ACC112 (cell line): ENCODE data around the gene DCLK1.
A peak's percentile ranks its signal among the peaks of the same experiment; 100 is the strongest.

Experiments
- H2AFZ ChIP-seq: fragments of 200-600 bp; sonication (generic); one replicate; pipeline ENCODE4 v1.6.0; 2017; ENCODE audit warnings: antibody characterized with exemption, low read length; ENCODE audit not compliant: unreplicated experiment
- H3K27ac ChIP-seq: fragments of 200-600 bp; sonication (generic); 2 replicates; pipeline ENCODE4 v1.5.1; 2014; ENCODE audit warnings: low read depth, mild to moderate bottlenecking, antibody characterized with exemption, low read length, moderate library complexity
- H3K27me3 ChIP-seq: fragments of 200-600 bp; sonication (generic); 2 replicates; pipeline ENCODE4 v1.6.1; 2014; ENCODE audit warnings: mild to moderate bottlenecking, antibody characterized with exemption, low read length, moderate library complexity, mixed read lengths; ENCODE audit not compliant: insufficient read depth
- H3K36me3 ChIP-seq: fragments of 200-600 bp; sonication (generic); 2 replicates; pipeline ENCODE4 v1.6.1; 2016; ENCODE audit warnings: mild to moderate bottlenecking, antibody characterized with exemption, low read length, moderate library complexity, mixed read lengths; ENCODE audit not compliant: insufficient read depth
- H3K4me1 ChIP-seq: fragments of 200-600 bp; sonication (generic); one replicate; pipeline ENCODE4 v1.6.1; 2016; ENCODE audit warnings: low read length, mixed read lengths; ENCODE audit not compliant: insufficient read depth, unreplicated experiment, control insufficient read depth
- H3K4me3 ChIP-seq: fragments of 200-600 bp; sonication (generic); 2 replicates; pipeline ENCODE4 v1.5.1; 2014; ENCODE audit warnings: mild to moderate bottlenecking, low read depth, low read length
- H3K79me2 ChIP-seq: fragments of 200-600 bp; sonication (generic); one replicate; pipeline ENCODE4 v1.6.0; 2016; ENCODE audit warnings: low read length; ENCODE audit not compliant: control insufficient read depth, unreplicated experiment, insufficient read depth

Gene DCLK1

GRCh38 chr13:35732565-35732964 lies 398.6 kb downstream of the DCLK1 start:
- Histone ChIP-seq H3K27me3 (no peaks in the 10 kb centered on the region), H3K36me3 (no peaks in the 10 kb centered on the region), H3K79me2 (no peaks in the 10 kb centered on the region), H3K27ac (no peak overlapping the region), H3K4me1 (no peaks in the 10 kb centered on the region), H2AFZ (no peak overlapping the region), H3K4me3 (no peak overlapping the region)

GRCh38 chr13:35731471-35731870 lies 399.7 kb downstream of the DCLK1 start:
- no peaks in the 10 kb centered on the region for H3K27me3 ChIP-seq
- H3K4me3 ChIP-seq, result no peak overlapping the region
- no peak overlapping the region for H2AFZ ChIP-seq
- H3K27ac ChIP-seq, result no peak overlapping the region
- H3K79me2 ChIP-seq, result no peaks in the 10 kb centered on the region
- no peaks in the 10 kb centered on the region for H3K36me3 ChIP-seq
- no peaks in the 10 kb centered on the region for H3K4me1 ChIP-seq

- no peaks in the 10 kb centered on the region for H3K27me3 ChIP-seq
- no peak overlapping the region for H3K27ac ChIP-seq
- no peak overlapping the region for H2AFZ ChIP-seq
- no peak overlapping the region for H3K4me3 ChIP-seq
- no peaks in the 10 kb centered on the region for H3K36me3 ChIP-seq
- no peaks in the 10 kb centered on the region for H3K79me2 ChIP-seq
- H3K4me1 ChIP-seq, result peaks cover under 1% of the 10 kb centered on the region
Observed at GRCh38 chr13:35729926-35730627, 401.1 kb downstream of the DCLK1 start.

- no peak overlapping the region for H3K4me3 ChIP-seq
- H3K79me2 ChIP-seq, result no peaks in the 10 kb centered on the region
- H2AFZ ChIP-seq, result no peak overlapping the region
- H3K27ac ChIP-seq, result no peak overlapping the region
- no peaks in the 10 kb centered on the region for H3K27me3 ChIP-seq
- peaks cover 23% of the 10 kb centered on the region for H3K4me1 ChIP-seq
- H3K36me3 ChIP-seq, result no peaks in the 10 kb centered on the region
Observed at GRCh38 chr13:35727881-35728280, 403.3 kb downstream of the DCLK1 start.

GRCh38 chr13:35724446-35724845 lies 406.7 kb downstream of the DCLK1 start:
- Histone ChIP-seq H3K4me3 (peak overlapping the region; percentile 63), H3K79me2 (no peaks in the 10 kb centered on the region)

GRCh38 chr13:35723821-35724220 lies 407.4 kb downstream of the DCLK1 start:
- H3K4me3 ChIP-seq, result peak overlapping the region; percentile 63
- no peaks in the 10 kb centered on the region for H3K27me3 ChIP-seq
- H3K27ac ChIP-seq, result peak overlapping the region; percentile 70
- no peaks in the 10 kb centered on the region for H3K79me2 ChIP-seq
- H2AFZ ChIP-seq, result peak overlapping the region; percentile 76
- no peaks in the 10 kb centered on the region for H3K36me3 ChIP-seq
- H3K4me1 ChIP-seq, result peaks cover 28% of the 10 kb centered on the region

More at GRCh38 chr13:35724446-35724845, 406.7 kb downstream of the DCLK1 start:
- Histone ChIP-seq H2AFZ (peak overlapping the region; percentile 76), H3K4me1 (peaks cover 28% of the 10 kb centered on the region), H3K36me3 (no peaks in the 10 kb centered on the region), H3K27ac (peak overlapping the region; percentile 70), H3K27me3 (no peaks in the 10 kb centered on the region)

GRCh38 chr13:35723053-35723461 lies 408.1 kb downstream of the DCLK1 start:
- Histone ChIP-seq H3K79me2 (no peaks in the 10 kb centered on the region), H3K36me3 (no peaks in the 10 kb centered on the region), H3K27ac (peak overlapping the region; percentile 70), H3K4me3 (peak overlapping the region; percentile 63; the same call in 1 of the 2 replicates), H2AFZ (peak overlapping the region; percentile 28), H3K27me3 (no peaks in the 10 kb centered on the region), H3K4me1 (peaks cover 28% of the 10 kb centered on the region)

- Histone ChIP-seq H2AFZ (peak overlapping the region; percentile 28), H3K4me1 (peaks cover 28% of the 10 kb centered on the region), H3K4me3 (no peak overlapping the region), H3K27ac (peak overlapping the region; percentile 70; the same call in 1 of the 2 replicates), H3K79me2 (no peaks in the 10 kb centered on the region), H3K36me3 (no peaks in the 10 kb centered on the region), H3K27me3 (no peaks in the 10 kb centered on the region)
Observed at GRCh38 chr13:35722458-35723052, 408.6 kb downstream of the DCLK1 start.

GRCh38 chr13:35720690-35721554 lies 410.3 kb downstream of the DCLK1 start:
- Histone ChIP-seq H3K4me1 (peaks cover 28% of the 10 kb centered on the region), H3K27me3 (no peaks in the 10 kb centered on the region), H3K79me2 (no peaks in the 10 kb centered on the region), H2AFZ (no peak overlapping the region), H3K36me3 (no peaks in the 10 kb centered on the region), H3K27ac (no peak overlapping the region), H3K4me3 (peak overlapping the region; percentile 44; the same call in 1 of the 2 replicates)

GRCh38 chr13:35720290-35720689 lies 410.9 kb downstream of the DCLK1 start:
- Histone ChIP-seq H3K4me3 (no peak overlapping the region), H3K79me2 (no peaks in the 10 kb centered on the region), H3K27ac (no peak overlapping the region), H2AFZ (no peak overlapping the region), H3K36me3 (no peaks in the 10 kb centered on the region), H3K27me3 (no peaks in the 10 kb centered on the region), H3K4me1 (peaks cover 28% of the 10 kb centered on the region)
